Uterus (tissue), 2 donors: Measurements from ENCODE around the gene PDE4D.

Experiments used
- POLR2A ChIP-seq, 2 donors: fragments of 450-650 bp; IDR thresholded peaks; one replicate each; pipeline ENCODE4 v1.6.1; 2016; ENCODE audit warnings: antibody characterized with exemption in 2 of 2, mild to moderate bottlenecking in 1 of 2, moderate library complexity in 1 of 2
- TF ChIP-seq, protein P1 (sequence below), 4 experiments: fragments of 200-600 bp in 2 of 4; fragments of 450-650 bp in 2 of 4; sonication (generic) in 2 of 4; IDR thresholded peaks; one replicate each; pipeline ENCODE4 v1.5.1; 2016 to 2019; ENCODE audit warnings: antibody characterized with exemption in 4 of 4, mild to moderate bottlenecking in 2 of 4, moderate library complexity in 1 of 4

DNA sequence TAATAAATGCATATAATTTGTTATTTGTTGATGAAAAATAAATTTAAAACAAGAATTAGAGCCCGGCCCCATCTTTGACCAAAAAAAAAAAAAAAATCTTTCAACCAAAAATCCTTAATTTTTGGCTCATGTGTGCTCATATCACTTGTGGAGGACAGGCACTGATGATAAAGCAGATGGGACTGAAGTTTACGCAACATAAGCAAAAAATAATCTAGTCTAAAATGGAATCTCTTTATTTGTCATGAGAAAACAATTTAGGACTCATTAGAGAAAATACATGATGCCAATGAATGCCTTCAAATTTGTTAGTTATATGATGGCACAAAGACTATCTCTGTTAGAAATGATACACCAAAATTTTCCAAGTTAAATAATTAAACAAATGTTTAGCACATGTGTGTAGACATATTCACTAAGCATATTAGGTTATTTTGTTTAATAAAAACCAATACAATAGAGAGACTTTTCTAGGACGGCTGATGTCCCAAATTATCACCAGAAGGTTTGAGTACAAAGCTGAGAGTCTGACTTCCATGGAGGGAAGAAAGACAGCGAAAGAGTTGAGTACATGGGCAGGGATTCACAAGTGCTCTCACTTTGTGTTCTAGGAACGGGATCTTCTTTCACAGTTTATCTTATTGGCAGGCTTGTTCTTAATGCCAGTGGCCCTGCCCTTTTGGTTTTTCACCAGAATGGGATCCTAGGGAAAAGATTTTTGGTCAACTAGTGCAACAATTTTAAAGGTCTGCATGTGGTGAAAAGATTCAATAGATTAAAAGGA lies 689.2 kb downstream of the PDE4D start:
- TF ChIP-seq, protein P1, sequence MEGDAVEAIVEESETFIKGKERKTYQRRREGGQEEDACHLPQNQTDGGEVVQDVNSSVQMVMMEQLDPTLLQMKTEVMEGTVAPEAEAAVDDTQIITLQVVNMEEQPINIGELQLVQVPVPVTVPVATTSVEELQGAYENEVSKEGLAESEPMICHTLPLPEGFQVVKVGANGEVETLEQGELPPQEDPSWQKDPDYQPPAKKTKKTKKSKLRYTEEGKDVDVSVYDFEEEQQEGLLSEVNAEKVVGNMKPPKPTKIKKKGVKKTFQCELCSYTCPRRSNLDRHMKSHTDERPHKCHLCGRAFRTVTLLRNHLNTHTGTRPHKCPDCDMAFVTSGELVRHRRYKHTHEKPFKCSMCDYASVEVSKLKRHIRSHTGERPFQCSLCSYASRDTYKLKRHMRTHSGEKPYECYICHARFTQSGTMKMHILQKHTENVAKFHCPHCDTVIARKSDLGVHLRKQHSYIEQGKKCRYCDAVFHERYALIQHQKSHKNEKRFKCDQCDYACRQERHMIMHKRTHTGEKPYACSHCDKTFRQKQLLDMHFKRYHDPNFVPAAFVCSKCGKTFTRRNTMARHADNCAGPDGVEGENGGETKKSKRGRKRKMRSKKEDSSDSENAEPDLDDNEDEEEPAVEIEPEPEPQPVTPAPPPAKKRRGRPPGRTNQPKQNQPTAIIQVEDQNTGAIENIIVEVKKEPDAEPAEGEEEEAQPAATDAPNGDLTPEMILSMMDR (IDR thresholded peaks at IDR 0.05): no peak
- no peak for TF ChIP-seq POLR2A (IDR thresholded peaks at IDR 0.05)
